Tibial artery (tissue), 4 donors: ENCODE results near the gene MFSD12.

Source experiments
- DNase-seq, 2 donors: peaks; one replicate each; pipeline ENCODE4 v3.0.0-alpha.2; 2019
- H3K27ac ChIP-seq, 2 donors: fragments of 200-600 bp; sonication (generic) in 1 of 2; 1 replicate in 1 of 2; 2 replicates in 1 of 2; pipeline ENCODE4 v1.5.1; 2018 to 2019; ENCODE audit warnings: mild to moderate bottlenecking in 1 of 2
- H3K27me3 ChIP-seq, 2 donors: fragments of 200-600 bp; sonication (generic) in 1 of 2; one replicate each; pipeline versions ENCODE4 v1.5.1 to v1.6.0; 2016 to 2019
- H3K36me3 ChIP-seq, 3 donors: fragments of 200-600 bp; sonication (generic) in 2 of 3; one replicate each; pipeline ENCODE4 v1.5.1; 2016 to 2019; ENCODE audit warnings: mild to moderate bottlenecking in 2 of 3
- H3K4me1 ChIP-seq, 4 donors: fragments of 200-600 bp; sonication (generic) in 2 of 4; 1 replicate in 3 of 4; 2 replicates in 1 of 4; pipeline ENCODE4 v1.5.1; 2016 to 2019
- H3K4me3 ChIP-seq, 2 donors: fragments of 200-600 bp; sonication (generic) in 1 of 2; 1 replicate in 1 of 2; 2 replicates in 1 of 2; pipeline ENCODE4 v1.5.1; 2018 to 2019; ENCODE audit warnings: mild to moderate bottlenecking in 2 of 2
- H3K9me3 ChIP-seq, 3 donors: fragments of 200-600 bp; sonication (generic) in 1 of 3; one replicate each; pipeline ENCODE4 v1.5.1; 2016 to 2019
- CTCF ChIP-seq, 2 experiments: fragments of 200-600 bp in 1 of 2; fragments of 450-650 bp in 1 of 2; IDR thresholded peaks; one replicate each; pipeline ENCODE4 v1.5.1; 2017 to 2019; ENCODE audit warnings: antibody characterized with exemption in 2 of 2, mild to moderate bottlenecking in 1 of 2, moderate library complexity in 1 of 2
- intact Hi-C: fragments of 100-400 bp; cut with DNase I; formaldehyde crosslinking; loops from one replicate; pipeline ENCODE4 v1.15.0; 2023; ENCODE audit warnings: low total_unique reads

MFSD12 gene

GRCh38 chr19:3580156-3580934 is 23.0 kb upstream of the MFSD12 start:
- Histone ChIP-seq H3K9me3 (no peaks in the 10 kb centered on the region), H3K4me1 (peaks cover 0 to 41% (median 20%) of the 10 kb centered on the region in 4 donors), H3K36me3 (peaks cover 0 to 34% (median 0%) of the 10 kb centered on the region in 3 donors), H3K27me3 (peaks cover 0 to 4% of the 10 kb centered on the region in 2 donors), H3K4me3 (no peak overlapping the region), H3K27ac (peak overlapping the region; percentile 55 to 63)
- intact Hi-C loops: no loop called here
- no peak for TF ChIP-seq CTCF (IDR thresholded peaks at IDR 0.05)
- peak in 1 of 2 donors; percentile 51 for DNase-seq

- no peak for DNase-seq
- H3K27me3 ChIP-seq: no peaks in the 10 kb centered on the region
- peak overlapping the region; percentile 55 to 63 for H3K27ac ChIP-seq
- no peaks in the 10 kb centered on the region for H3K9me3 ChIP-seq
- no peak overlapping the region for H3K4me3 ChIP-seq
- H3K36me3 ChIP-seq: peaks cover 0 to 40% (median 0%) of the 10 kb centered on the region in 3 donors
- intact Hi-C loops: loop anchor here (5.0 kb wide), 1 partner anchor 39 kb away; no protein-coding TSS in a partner anchor
- peaks cover 4 to 52% (median 23%) of the 10 kb centered on the region in 4 donors for H3K4me1 ChIP-seq
- TF ChIP-seq CTCF (IDR thresholded peaks at IDR 0.05): no peak
Measured at GRCh38 chr19:3578390-3578789, 21.0 kb upstream of the MFSD12 start.

GRCh38 chr19:3577723-3578344 is 20.4 kb upstream of the MFSD12 start:
- intact Hi-C loops: loop anchor here (5.0 kb wide), 1 partner anchor 39 kb away; no protein-coding TSS in a partner anchor
- Histone ChIP-seq H3K4me1 (peaks cover 5 to 53% (median 24%) of the 10 kb centered on the region in 4 donors), H3K27me3 (no peaks in the 10 kb centered on the region), H3K4me3 (no peak overlapping the region), H3K36me3 (peaks cover 0 to 40% (median 0%) of the 10 kb centered on the region in 3 donors), H3K9me3 (no peaks in the 10 kb centered on the region), H3K27ac (no peak overlapping the region)
- no peak for TF ChIP-seq CTCF (IDR thresholded peaks at IDR 0.05)
- DNase-seq: no peak

GRCh38 chr19:3576696-3577443 is 19.5 kb upstream of the MFSD12 start:
- DNase-seq: peak in 1 of 2 donors; percentile 82
- intact Hi-C loops: loop anchor here (5.0 kb wide), 1 partner anchor 40 kb away; no protein-coding TSS in a partner anchor
- Histone ChIP-seq H3K9me3 (no peaks in the 10 kb centered on the region), H3K27me3 (no peaks in the 10 kb centered on the region), H3K27ac (peak overlapping the region; percentile 19 to 54), H3K36me3 (peaks cover 0 to 40% (median 0%) of the 10 kb centered on the region in 3 donors), H3K4me1 (peaks cover 5 to 58% (median 29%) of the 10 kb centered on the region in 4 donors), H3K4me3 (peak overlapping the region; percentile 20 to 37)
- no peak for TF ChIP-seq CTCF (IDR thresholded peaks at IDR 0.05)

GRCh38 chr19:3575949-3576673 is 18.7 kb upstream of the MFSD12 start:
- intact Hi-C loops: loop anchor here (5.0 kb wide), 1 partner anchor 41 kb away; no protein-coding TSS in a partner anchor
- no peak for TF ChIP-seq CTCF (IDR thresholded peaks at IDR 0.05)
- H3K4me3 ChIP-seq: peak overlapping the region; percentile 20 to 37
- peaks cover 0 to 40% (median 0%) of the 10 kb centered on the region in 3 donors for H3K36me3 ChIP-seq
- H3K27ac ChIP-seq: peak overlapping the region in 1 of 2 donors; percentile 54
- H3K4me1 ChIP-seq: peaks cover 5 to 59% (median 34%) of the 10 kb centered on the region in 4 donors
- H3K27me3 ChIP-seq: no peaks in the 10 kb centered on the region
- no peak for DNase-seq
- no peaks in the 10 kb centered on the region for H3K9me3 ChIP-seq
